ENCODE data around the gene IRAK1BP1.

DNA sequence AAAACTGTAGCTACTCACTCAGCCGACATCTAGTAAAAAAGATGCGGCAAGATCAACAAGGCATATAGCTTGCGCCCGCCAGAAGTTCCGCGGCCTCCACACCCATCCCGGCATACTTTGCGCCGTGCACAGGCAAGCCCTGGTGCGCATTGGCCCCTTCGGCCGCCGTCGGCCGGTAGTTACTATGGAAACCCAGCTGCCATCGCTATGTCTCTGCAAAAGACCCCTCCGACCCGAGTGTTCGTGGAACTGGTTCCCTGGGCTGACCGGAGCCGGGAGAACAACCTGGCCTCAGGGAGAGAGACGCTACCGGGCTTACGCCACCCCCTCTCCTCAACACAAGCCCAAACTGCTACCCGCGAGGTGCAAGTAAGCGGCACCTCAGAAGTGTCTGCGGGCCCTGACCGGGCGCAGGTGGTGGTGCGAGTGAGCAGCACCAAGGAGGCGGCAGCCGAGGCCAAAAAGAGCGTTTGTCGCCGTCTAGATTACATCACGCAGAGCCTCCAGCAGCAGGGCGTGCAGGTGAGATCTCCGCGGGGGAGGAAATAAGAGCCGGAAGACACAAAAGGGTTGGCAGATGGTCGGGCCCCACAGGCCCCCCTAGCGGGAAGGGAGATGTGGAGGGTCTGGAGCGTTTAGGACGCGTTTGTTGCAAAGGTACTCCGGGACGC lies at the start of gene IRAK1BP1:
- TF ChIP-seq, protein P1, sequence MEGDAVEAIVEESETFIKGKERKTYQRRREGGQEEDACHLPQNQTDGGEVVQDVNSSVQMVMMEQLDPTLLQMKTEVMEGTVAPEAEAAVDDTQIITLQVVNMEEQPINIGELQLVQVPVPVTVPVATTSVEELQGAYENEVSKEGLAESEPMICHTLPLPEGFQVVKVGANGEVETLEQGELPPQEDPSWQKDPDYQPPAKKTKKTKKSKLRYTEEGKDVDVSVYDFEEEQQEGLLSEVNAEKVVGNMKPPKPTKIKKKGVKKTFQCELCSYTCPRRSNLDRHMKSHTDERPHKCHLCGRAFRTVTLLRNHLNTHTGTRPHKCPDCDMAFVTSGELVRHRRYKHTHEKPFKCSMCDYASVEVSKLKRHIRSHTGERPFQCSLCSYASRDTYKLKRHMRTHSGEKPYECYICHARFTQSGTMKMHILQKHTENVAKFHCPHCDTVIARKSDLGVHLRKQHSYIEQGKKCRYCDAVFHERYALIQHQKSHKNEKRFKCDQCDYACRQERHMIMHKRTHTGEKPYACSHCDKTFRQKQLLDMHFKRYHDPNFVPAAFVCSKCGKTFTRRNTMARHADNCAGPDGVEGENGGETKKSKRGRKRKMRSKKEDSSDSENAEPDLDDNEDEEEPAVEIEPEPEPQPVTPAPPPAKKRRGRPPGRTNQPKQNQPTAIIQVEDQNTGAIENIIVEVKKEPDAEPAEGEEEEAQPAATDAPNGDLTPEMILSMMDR (conservative IDR thresholded peaks at IDR 0.05), result no peak
- no peak for TF ChIP-seq EZH2 (IDR thresholded peaks at IDR 0.05; ENCODE audit: low read depth)

Measured in PC-9 (cell line).